ENCODE results near the gene SCRN1.

SCRN1 gene

GRCh38 chr7:30003098-30003497 is 13.5 kb upstream of the SCRN1 start:
- no peak for DNase-seq (ENCODE audit: low read depth in 2 of 2)

GRCh38 chr7:30001998-30002397 is 12.4 kb upstream of the SCRN1 start:
- DNase-seq (ENCODE audit: low read depth in 2 of 2): no peak

GRCh38 chr7:29998489-29998888 is 8.9 kb upstream of the SCRN1 start:
- no peak for DNase-seq (ENCODE audit: low read depth in 2 of 2)

DNA sequence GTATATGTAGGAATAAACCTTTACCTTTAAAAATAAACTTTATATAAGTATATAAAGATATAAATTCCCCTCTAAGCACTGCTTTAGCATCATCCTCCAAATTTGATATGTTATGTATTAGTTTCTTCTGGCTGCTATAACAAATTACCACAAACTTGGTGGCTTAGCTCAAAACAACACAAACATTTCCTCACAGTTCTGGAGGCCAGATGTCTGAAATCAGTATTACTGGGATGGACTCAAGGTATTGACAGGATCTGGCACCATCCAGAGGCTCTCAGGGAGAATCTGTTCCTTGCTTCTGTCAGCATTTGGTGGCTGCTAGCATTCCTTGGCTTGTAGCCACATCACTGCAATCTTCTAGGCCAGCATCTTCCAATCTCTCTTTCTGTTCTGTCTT is 6.7 kb upstream of the SCRN1 start:
- no peak for DNase-seq (ENCODE audit: low read depth in 2 of 2)

DNA sequence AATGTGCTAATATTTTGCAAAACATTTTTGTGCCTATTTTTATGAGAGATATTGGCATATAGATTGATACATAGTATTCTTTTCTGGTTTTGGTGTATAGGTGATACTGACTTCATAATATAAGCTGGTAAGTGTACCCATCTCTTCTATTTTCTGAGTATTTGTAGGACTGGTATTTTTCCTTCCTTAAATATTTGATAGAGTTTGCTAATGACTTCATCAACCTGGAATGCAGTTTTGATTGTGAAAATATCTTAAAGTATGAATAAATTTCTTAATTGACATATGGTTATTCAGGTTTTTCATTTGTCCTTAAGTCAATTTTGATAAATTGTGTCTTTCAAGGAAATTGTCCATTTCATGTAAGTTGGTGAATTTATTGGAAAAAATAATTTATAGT is 6.1 kb upstream of the SCRN1 start:
- no peak for DNase-seq (ENCODE audit: low read depth in 2 of 2)

GRCh38 chr7:29993140-29993539 is 3.5 kb upstream of the SCRN1 start:
- DNase-seq (ENCODE audit: low read depth in 2 of 2): no peak

- DNase-seq (ENCODE audit: low read depth in 2 of 2): no peak
Observed at GRCh38 chr7:29991937-29992336, 2.3 kb upstream of the SCRN1 start.

DNA sequence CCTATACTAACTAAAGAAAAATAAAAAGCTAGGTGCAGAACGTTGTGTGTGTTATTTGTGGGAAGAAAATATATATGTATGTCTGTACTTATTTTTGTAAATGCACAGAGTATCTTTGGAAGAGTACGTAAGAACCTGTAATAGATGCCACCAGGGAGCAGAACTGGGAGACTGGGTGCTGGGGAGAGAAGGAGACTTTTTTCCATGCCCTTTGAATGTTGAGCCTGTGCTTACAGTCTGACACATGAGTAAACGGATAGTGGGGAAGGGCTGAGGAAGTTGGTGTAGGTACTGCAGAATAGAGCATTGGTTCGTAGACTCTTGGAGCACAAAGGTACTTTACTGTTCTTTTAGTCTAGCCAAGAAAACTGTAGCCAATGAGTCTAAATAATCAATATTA is 1.3 kb upstream of the SCRN1 start:
- DNase-seq (ENCODE audit: low read depth in 2 of 2): no peak

DNA sequence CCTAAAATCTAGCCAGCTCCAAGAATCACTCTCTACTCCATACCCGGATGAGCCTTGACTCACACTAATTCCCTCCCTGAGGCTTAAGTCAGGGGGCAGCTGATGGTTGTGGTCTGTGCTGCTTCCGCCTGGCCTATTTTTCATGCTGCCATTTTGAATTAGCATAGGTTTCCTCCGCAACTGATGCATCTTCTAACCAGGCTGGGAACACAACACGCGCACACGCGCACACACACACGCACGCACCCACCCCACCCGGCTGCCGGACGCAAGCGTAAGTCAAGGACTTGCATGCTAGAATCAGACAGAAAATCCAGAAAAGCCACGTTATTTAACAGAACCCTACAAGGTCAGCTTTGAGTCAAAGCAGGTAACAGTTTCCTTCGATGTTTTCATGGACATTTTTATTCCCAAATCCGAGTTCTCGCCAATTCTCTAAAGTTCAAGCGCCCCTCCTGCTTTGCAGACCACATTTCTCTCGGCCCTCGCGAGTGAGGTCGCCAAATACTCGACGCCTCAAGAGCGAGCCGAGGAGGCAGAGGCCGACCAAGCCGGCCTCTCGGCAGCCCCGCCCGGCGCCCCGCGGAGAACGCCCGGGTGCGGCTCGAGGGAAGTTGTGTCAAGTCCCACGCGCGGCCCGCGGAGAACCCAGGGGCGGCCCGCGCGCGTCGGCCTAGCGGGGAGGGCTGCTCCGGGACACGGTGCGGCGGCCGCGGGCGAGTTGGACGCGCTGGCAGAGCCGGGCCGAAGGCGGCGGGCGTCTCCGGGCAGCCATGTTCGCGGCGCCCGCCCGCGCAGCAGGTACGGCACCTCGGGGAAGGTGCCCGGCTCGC is 961 bp downstream of the SCRN1 start:
- DNase-seq (ENCODE audit: low read depth in 2 of 2): peak in 1 of 2 donors; percentile 9

DNA sequence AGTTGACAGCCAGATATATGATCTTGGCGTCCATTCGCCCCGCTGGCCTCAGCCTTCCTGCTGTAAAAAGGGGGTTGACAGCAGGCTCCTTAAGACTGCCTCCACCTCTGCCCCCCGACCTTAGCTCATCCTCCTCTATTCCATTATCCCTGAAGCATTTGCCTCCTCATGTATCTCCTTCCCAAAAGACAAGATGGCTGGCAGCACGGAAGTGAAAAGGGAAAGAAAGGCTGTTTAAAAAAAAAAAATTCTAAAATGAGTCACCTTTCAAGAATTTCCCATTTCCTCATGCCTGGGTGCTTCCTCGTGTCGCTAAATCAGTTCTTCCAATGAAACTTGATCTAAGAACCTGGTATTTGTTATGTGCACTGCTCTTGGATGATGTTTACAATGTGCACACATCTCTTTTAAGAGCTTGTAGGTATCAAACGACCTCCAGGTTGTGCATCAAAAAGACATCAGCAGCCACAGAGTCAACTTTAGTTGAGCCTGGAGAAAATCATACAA is 1.7 kb downstream of the SCRN1 start:
- no peak for DNase-seq (ENCODE audit: low read depth in 2 of 2)

DNA sequence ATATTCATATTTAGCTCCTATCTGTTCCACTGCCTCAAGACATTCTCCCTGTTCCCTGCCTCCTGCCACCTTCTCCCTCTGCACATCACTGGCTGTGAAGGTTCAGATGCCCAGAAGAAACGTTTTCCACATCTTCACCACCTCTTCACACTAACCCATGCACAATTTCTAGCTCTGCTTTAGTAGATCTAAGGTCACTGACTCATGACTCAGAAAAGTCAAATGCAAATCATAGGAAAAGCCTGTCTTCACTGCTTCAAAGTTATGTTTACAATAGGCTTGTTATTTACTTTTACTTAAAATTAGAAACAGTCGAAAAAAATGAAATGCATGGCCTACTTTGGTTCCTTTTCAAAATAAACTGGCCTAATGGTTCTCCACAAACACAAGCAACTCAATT is 2.5 kb downstream of the SCRN1 start:
- DNase-seq (ENCODE audit: low read depth in 2 of 2): no peak

DNA sequence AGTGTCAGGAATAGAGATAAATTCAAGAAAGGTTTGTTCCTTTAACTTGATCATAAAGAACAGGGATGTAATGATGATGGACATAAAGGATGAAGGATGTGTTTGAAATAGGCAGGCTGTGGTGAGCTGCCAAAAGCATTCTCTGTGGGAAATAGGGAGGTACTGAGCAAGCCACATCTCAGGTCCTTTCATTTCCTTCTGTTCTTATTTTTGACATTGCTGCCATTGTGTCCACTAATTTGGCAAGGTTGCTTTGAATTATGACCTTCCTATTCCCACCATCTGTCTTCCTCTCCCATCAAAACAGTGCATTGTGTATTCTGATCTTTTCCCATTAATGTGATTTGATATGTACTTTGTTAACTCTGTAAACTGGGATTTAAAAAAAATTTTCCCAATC is 9.4 kb downstream of the SCRN1 start:
- DNase-seq (ENCODE audit: low read depth in 2 of 2): no peak

DNA sequence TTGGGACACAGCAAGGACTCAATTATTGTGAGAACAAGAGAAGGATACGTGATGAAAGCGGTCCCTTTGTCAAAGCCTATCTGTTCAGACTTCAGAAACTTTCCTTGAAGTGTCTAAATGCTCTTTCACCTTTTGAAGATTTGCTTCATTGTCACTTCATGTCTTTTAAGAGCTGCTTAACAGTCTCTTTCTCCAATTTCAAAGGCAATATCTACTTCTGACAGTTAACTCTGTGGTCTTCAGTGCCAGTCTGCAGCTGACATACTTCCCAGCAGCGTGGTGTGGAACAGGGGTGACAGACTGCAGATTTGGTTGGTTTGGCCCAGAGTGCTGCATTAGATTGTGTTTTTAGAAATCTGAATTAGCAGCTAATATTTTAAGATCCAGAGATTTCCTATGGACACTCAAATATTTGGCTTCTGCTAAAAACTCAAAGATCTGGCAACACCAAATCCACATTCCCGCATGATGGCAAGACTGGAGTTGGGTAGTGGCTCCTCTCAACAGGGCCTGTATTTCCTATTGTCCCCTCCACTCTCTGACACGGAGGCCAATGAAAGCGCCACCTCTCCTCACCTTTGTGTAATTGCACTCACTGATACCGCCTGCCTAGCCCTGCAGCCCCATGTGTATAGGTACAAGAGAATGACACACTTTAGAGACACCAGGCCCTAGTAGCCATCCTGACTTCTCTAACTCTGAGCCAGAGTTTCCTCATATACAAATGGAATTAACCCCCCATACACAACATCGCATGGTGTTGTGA is 11.5 kb downstream of the SCRN1 start:
- DNase-seq (ENCODE audit: low read depth in 2 of 2): no peak

- no peak for DNase-seq (ENCODE audit: low read depth in 2 of 2)
Observed at GRCh38 chr7:29976673-29977415, 12.8 kb downstream of the SCRN1 start.

- DNase-seq (ENCODE audit: low read depth in 2 of 2): no peak
Observed at GRCh38 chr7:29976266-29976665, 13.3 kb downstream of the SCRN1 start.

- no peak for DNase-seq (ENCODE audit: low read depth in 2 of 2)
Observed at GRCh38 chr7:29975561-29975960, 14.0 kb downstream of the SCRN1 start.

GRCh38 chr7:29974286-29974685 is 15.3 kb downstream of the SCRN1 start:
- no peak for DNase-seq (ENCODE audit: low read depth in 2 of 2)

DNA sequence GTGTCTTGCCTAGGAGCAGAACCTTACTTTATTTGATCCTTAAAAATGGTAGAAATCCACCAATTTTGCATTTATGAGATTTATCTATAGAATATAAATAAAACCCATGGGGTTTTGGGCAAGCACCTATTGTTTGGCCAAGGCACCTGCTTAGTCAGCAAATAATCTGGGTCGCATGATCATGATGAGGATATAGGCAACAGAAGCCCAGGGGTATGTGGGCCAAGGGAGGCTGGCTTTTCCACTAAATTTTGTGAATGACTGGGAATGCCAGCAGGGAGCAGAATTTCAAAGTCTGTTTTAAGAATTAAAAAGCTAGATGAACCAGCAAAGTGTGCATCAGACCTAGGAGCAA is 17.3 kb downstream of the SCRN1 start:
- DNase-seq (ENCODE audit: low read depth in 2 of 2): no peak

- no peak for DNase-seq (ENCODE audit: low read depth in 2 of 2)
Observed at GRCh38 chr7:29971566-29972314, 17.9 kb downstream of the SCRN1 start.

DNA sequence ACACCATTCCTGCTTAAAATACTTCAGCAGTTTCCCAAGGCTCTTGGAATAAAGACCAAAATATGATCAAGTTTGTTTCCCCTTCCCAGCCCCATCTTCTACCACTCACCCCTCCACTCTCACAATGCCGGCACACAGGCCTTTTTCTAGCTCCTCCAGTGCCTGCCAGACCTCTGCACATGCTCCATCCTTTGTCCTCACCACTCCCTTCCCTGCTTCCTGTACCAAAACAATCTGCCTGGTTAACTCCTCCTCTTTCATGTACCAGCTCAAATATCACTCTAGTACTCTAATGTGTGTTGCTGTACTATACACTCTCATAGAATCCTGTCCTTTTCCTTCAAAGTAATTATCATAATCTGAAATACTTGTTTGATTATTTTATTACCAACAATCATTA is 19.4 kb downstream of the SCRN1 start:
- DNase-seq (ENCODE audit: low read depth in 2 of 2): no peak

- no peak for DNase-seq (ENCODE audit: low read depth in 2 of 2)
Observed at GRCh38 chr7:29969738-29970137, 19.9 kb downstream of the SCRN1 start.

Data from stimulated activated CD8-positive, alpha-beta memory T cell treated with anti-CD3 and anti-CD28 coated beads, Interleukin-15, amount 100 ng/mL, for 4 hours (primary cell).